ENCODE measurements around the gene PGS1. TPM values are rescaled to one million over a fixed set of nuclear protein-coding genes. Genes with fewer than 3 reads are reported as not detected.
A peak's percentile ranks its signal among the peaks of the same experiment; 100 is the strongest.

Gene PGS1
- total RNA-seq, 1 donor from 2014 or later: 52.0 TPM

DNA sequence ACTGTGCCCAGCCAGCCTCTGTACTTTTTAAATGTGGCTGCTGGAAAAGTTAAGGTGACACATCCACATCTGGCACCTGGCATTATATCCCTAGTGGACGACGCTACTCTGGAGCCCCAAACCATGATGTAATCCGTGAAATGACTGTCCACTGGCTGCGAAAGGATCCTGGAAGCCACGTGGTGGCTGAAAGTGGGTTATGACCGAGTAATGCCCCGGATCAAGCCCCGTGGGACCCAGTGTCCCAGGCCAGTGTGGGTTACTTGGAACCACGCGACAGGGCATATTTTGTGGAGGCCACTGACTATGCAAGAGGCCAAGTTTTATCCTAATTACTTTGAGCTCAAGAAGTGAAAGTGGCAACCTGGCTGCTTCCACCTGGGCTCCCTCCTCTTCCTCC is 79.6 kb downstream of the PGS1 start:
- no peaks in the 10 kb centered on the region for H3K9me3 Mint-ChIP-seq
- TF ChIP-seq, protein P1, sequence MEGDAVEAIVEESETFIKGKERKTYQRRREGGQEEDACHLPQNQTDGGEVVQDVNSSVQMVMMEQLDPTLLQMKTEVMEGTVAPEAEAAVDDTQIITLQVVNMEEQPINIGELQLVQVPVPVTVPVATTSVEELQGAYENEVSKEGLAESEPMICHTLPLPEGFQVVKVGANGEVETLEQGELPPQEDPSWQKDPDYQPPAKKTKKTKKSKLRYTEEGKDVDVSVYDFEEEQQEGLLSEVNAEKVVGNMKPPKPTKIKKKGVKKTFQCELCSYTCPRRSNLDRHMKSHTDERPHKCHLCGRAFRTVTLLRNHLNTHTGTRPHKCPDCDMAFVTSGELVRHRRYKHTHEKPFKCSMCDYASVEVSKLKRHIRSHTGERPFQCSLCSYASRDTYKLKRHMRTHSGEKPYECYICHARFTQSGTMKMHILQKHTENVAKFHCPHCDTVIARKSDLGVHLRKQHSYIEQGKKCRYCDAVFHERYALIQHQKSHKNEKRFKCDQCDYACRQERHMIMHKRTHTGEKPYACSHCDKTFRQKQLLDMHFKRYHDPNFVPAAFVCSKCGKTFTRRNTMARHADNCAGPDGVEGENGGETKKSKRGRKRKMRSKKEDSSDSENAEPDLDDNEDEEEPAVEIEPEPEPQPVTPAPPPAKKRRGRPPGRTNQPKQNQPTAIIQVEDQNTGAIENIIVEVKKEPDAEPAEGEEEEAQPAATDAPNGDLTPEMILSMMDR (conservative IDR thresholded peaks at IDR 0.05): no peak
- H3K4me1 Mint-ChIP-seq: no peaks in the 10 kb centered on the region
- no peak overlapping the region for H3K27ac Mint-ChIP-seq (ENCODE audit: unreplicated experiment)
- H3K27me3 Mint-ChIP-seq (ENCODE audit: low read depth): no peaks in the 10 kb centered on the region
- no peaks in the 10 kb centered on the region for H3K36me3 Mint-ChIP-seq (ENCODE audit: low read depth)
- no peak overlapping the region for H3K4me3 Mint-ChIP-seq
- DNase-seq (ENCODE audit: low read depth, low spot score): no peak

DNA sequence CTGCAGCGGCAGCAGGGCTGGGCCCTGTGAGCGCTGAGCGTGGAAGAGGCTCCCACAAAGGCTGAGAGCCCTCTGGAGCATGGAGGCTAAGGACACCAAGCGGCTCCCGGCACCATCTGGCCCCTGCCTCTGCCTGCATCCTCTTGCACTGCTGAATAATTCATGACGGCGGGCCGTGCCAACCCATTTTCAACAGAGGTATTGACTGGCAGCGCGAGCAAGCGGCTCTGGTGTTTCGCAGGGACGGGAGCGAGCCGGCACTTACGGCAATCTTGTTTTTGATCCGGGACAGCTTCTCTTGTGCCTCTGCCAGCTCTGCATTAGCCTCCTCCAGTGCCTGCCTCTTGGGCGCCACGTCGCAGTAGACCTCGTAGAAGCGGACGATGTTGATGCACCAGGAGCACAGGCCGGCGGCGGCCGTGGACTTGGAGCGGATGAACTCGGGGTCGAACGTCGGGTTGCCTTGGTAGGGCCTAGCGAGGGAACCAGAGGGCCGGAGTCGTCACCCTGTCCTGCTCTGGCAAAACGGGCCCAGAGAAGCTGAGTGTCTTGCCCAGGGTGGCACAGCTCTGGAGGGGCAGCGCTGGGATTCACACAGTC is 80.4 kb downstream of the PGS1 start:
- H3K36me3 Mint-ChIP-seq (ENCODE audit: low read depth): no peaks in the 10 kb centered on the region
- H3K27me3 Mint-ChIP-seq (ENCODE audit: low read depth): no peaks in the 10 kb centered on the region
- H3K4me1 Mint-ChIP-seq: no peaks in the 10 kb centered on the region
- H3K27ac Mint-ChIP-seq (ENCODE audit: unreplicated experiment): no peak overlapping the region
- DNase-seq (ENCODE audit: low read depth, low spot score): no peak
- TF ChIP-seq, protein P1 (conservative IDR thresholded peaks at IDR 0.05): no peak
- no peaks in the 10 kb centered on the region for H3K9me3 Mint-ChIP-seq
- H3K4me3 Mint-ChIP-seq: no peak overlapping the region

DNA sequence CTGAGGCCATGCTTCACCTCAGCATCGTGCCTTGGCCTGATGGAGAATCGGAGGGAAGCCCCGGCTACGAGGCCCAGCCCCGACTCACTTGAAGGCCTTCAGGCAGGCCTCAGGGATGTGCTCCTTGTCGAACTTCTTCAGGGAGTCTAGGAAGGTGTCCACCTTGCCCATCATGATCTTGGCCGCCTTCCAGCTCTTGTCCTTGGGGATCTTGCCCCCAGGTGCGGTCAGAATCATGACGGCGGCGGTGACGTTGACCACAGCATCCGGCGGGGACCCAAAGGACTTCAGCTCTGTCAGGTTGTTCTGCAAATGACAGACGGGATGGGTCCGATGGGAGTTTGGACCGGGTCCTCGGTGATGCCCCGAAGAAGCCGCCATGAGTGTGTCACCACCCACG is 81.2 kb downstream of the PGS1 start:
- TF ChIP-seq, protein P1 (conservative IDR thresholded peaks at IDR 0.05): no peak
- no peak overlapping the region for H3K4me3 Mint-ChIP-seq
- H3K27me3 Mint-ChIP-seq (ENCODE audit: low read depth): no peaks in the 10 kb centered on the region
- H3K4me1 Mint-ChIP-seq: no peaks in the 10 kb centered on the region
- no peaks in the 10 kb centered on the region for H3K36me3 Mint-ChIP-seq (ENCODE audit: low read depth)
- H3K9me3 Mint-ChIP-seq: no peaks in the 10 kb centered on the region
- no peak for DNase-seq (ENCODE audit: low read depth, low spot score)
- no peak overlapping the region for H3K27ac Mint-ChIP-seq (ENCODE audit: unreplicated experiment)

DNA sequence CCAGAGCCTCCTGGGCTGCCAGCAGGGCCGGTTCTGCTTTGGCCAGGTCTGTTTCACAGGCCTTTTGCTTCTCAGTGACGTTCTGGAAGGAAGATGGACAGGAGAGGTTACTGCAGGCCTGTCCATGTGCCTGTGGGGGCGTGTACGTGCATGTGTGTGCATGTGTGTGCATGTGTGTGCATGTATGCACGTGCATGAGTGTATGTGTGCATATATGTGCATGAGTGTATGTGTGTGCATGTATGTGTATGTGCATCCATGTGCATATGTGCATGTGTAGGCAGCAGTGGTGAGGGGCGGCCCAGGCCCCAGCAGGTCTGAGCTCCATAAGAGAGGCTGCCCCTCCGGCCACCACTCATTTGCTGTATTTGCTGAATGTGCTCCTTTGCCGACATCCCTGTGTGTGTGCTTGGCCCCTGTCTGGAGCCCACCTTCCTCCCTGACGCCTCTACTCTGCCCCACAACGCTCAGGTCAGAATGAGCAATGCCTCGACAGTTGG is 81.8 kb downstream of the PGS1 start:
- H3K36me3 Mint-ChIP-seq (ENCODE audit: low read depth): no peaks in the 10 kb centered on the region
- H3K27ac Mint-ChIP-seq (ENCODE audit: unreplicated experiment): no peak overlapping the region
- no peaks in the 10 kb centered on the region for H3K27me3 Mint-ChIP-seq (ENCODE audit: low read depth)
- no peaks in the 10 kb centered on the region for H3K9me3 Mint-ChIP-seq
- no peaks in the 10 kb centered on the region for H3K4me1 Mint-ChIP-seq
- DNase-seq (ENCODE audit: low read depth, low spot score): no peak
- TF ChIP-seq, protein P1 (conservative IDR thresholded peaks at IDR 0.05): no peak
- H3K4me3 Mint-ChIP-seq: no peak overlapping the region

DNA sequence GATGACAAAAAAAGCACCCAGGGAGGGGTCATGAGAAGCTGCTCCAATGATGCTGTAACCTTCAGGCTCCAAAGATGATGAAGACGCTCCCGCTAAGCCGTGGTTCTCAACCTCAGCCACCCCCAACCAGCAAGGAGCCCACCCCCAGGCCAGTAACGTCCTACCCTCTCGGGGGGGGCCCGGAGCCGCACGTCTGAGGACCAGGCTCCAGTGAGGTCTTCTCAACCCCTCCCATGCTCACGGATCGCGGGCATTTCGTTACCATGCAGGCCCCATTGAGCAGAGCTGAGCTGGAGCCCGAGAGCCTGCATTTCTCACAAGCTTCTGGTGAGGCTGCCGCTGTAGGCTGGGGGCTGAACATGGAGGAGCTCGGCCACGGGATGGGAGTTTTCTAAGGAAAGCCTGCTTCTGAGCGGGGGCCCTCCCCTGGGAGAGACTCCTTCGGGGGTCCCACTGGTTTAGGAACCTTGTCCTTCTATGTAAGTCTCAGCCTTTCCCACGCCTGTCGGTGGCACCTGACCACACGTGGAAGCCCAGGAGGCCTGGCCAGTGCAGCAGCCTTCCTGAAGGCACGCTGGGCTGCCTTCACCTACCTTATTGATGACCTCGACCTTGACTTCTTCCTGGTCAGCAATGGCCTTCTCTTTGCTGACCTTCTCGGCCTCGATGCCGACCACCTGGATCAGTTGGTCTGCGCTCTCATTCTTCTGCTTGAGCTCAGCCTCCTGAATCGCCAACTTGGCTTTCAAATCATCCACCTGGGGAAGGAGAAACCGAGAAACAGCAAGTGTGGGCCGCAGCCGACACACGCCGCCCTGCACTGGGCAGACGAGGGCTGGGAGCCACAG is 82.7 kb downstream of the PGS1 start:
- DNase-seq (ENCODE audit: low read depth, low spot score): no peak
- Mint-ChIP-seq H3K4me1 (no peaks in the 10 kb centered on the region), H3K36me3 (ENCODE audit: low read depth) (no peaks in the 10 kb centered on the region), H3K4me3 (no peak overlapping the region), H3K27me3 (ENCODE audit: low read depth) (no peaks in the 10 kb centered on the region), H3K27ac (ENCODE audit: unreplicated experiment) (peak overlapping the region; percentile 50), H3K9me3 (no peaks in the 10 kb centered on the region)
- TF ChIP-seq, protein P1 (conservative IDR thresholded peaks at IDR 0.05): no peak

Data from neural crest cell (in vitro differentiated cells).